Erythroblast (primary cell): Measurements from ENCODE around the gene AGAP1.

Experiments
- GATA1 ChIP-seq: IDR thresholded peaks from 2 replicates; pipeline ENCODE4 v1.6.1; 2011; ENCODE audit warnings: low read depth, mild to moderate bottlenecking, control low read depth, low read length, moderate library complexity
- POLR2A ChIP-seq: IDR thresholded peaks from 2 replicates; pipeline ENCODE4 v1.6.1; 2011; ENCODE audit warnings: mild to moderate bottlenecking, low read length

DNA sequence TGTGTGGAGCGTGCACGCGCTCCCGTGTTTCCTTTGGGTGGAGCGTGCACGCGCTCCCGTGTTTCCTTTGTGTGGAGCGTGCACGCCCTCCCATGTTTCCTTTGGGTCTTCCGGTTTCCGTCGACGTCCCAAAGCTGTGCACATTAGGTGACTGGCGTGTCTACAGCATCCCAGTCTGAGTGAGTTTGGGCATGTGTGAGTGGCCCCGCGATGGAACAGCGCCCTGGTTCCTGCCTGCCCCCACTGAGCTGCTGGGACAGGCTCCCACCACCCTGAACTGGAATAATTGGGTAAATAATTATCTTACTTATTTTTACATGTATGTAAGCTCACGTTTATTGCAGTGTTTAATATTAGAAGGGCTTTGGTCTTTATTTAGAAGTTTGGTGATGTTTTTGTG, 104.2 kb downstream of the AGAP1 start:
- no peak for TF ChIP-seq POLR2A
- no peak for TF ChIP-seq GATA1
